Small intestine (tissue), 7 donors: Measurements from ENCODE around the gene KCNN3. TPM values are rescaled to one million over a fixed set of nuclear protein-coding genes. Genes with fewer than 3 reads are reported as not detected.
A peak's percentile ranks its signal among the peaks of the same experiment; 100 is the strongest.

Source experiments
- DNase-seq, 2 donors: peaks; one replicate each; pipeline versions ENCODE4 v3.0.0 to v3.0.0-alpha.2; 2013
- FAIRE-seq: peaks from 2 replicates; lab custom pipeline; 2012; peaks lifted over from hg19 to GRCh38; lab: Jason Lieb, UNC
- H3K27ac ChIP-seq, 3 donors: one replicate each; pipeline ENCODE4 v1.5.1; 2013; ENCODE audit warnings: low read length in 2 of 3, mild to moderate bottlenecking in 2 of 3, control low read depth in 1 of 3, inconsistent platforms in 1 of 3, low read depth in 1 of 3, moderate library complexity in 1 of 3
- H3K27me3 ChIP-seq, 3 donors: one replicate each; pipeline ENCODE4 v1.6.1; 2013; ENCODE audit warnings: low read length in 3 of 3, inconsistent platforms in 1 of 3; ENCODE audit not compliant: control insufficient read depth in 3 of 3, insufficient read depth in 3 of 3
- H3K36me3 ChIP-seq, 3 donors: one replicate each; pipeline ENCODE4 v1.6.1; 2013; ENCODE audit warnings: low read length in 3 of 3, inconsistent platforms in 1 of 3, low read depth in 1 of 3, mild to moderate bottlenecking in 1 of 3, moderate library complexity in 1 of 3; ENCODE audit not compliant: control insufficient read depth in 3 of 3, insufficient read depth in 2 of 3
- H3K4me1 ChIP-seq, 3 donors: one replicate each; pipeline ENCODE4 v1.6.1; 2013; ENCODE audit warnings: low read length in 2 of 3, inconsistent platforms in 1 of 3, low read depth in 1 of 3, mild to moderate bottlenecking in 1 of 3, moderate library complexity in 1 of 3; ENCODE audit not compliant: control insufficient read depth in 3 of 3, insufficient read depth in 2 of 3
- H3K4me3 ChIP-seq, 3 donors: one replicate each; pipeline ENCODE4 v1.5.1; 2013; ENCODE audit warnings: low read length in 3 of 3, control low read depth in 1 of 3, inconsistent platforms in 1 of 3, low read depth in 1 of 3, mild to moderate bottlenecking in 1 of 3, moderate library complexity in 1 of 3
- H3K9me3 ChIP-seq, 2 donors: one replicate each; pipeline ENCODE4 v1.6.1; 2013; ENCODE audit warnings: low read depth in 1 of 2, low read length in 1 of 2; ENCODE audit not compliant: control insufficient read depth in 2 of 2, insufficient read depth in 1 of 2
- WGBS, 3 donors: extraction: QIAGEN DNeasy Blood & Tissue Kit; methylation state at CpG; one replicate each; pipeline ENCODE4 v1.1.7; 2013; 5-methylcytosine and 5-hydroxymethylcytosine counted together
- polyA plus RNA-seq, 4 donors: library from polyadenylated mRNA; stranded (reverse) in 3 of 4; unstranded in 1 of 4; fragments of 200-250 nt in 3 of 4; fragments of 120-200 nt in 1 of 4; gene quantifications; one replicate each; pipeline versions ENCODE4 v1.2.1 to v1.2.3, GENCODE V29; 2013
- donor health status: healthy with polysubstance abuse.
- donor health status: control.
- donor health status: control.
- donor health status: Bipolar disorder and iron deficiency.
- donor health status: healthy.

KCNN3 gene
- polyA plus RNA-seq, 4 donors = 0.27 to 1.6 (median 0.94) TPM

- FAIRE-seq (no peak), DNase-seq (no peak)
- Histone ChIP-seq H3K9me3 (no peaks in the 10 kb centered on the region), H3K4me1 (no peaks in the 10 kb centered on the region), H3K27ac (no peak overlapping the region), H3K36me3 (no peaks in the 10 kb centered on the region), H3K4me3 (no peak overlapping the region), H3K27me3 (peaks cover 0 to 9% (median 0%) of the 10 kb centered on the region in 3 donors)
- 51 to 69% (median 62%) methylated on average over 2 of the region's 2 CpGs for WGBS, 3 donors
These were observed 209.0 kb downstream of the KCNN3 start for GRCh38 chr1:154661110-154661509.

- Histone ChIP-seq H3K27ac (no peak overlapping the region), H3K36me3 (no peaks in the 10 kb centered on the region), H3K4me3 (no peak overlapping the region), H3K27me3 (peaks cover 0 to 9% (median 0%) of the 10 kb centered on the region in 3 donors), H3K9me3 (no peaks in the 10 kb centered on the region), H3K4me1 (no peaks in the 10 kb centered on the region)
- FAIRE-seq (peak; percentile 26), DNase-seq (no peak)
- 74 to 78% (median 76%) methylated on average over 3 of the region's 3 CpGs for WGBS, 3 donors
These were observed 210.1 kb downstream of the KCNN3 start for GRCh38 chr1:154659823-154660592.

- FAIRE-seq (no peak), DNase-seq (no peak)
- Histone ChIP-seq H3K36me3 (no peaks in the 10 kb centered on the region), H3K4me1 (no peaks in the 10 kb centered on the region), H3K27me3 (peaks cover 0 to 9% (median 0%) of the 10 kb centered on the region in 3 donors), H3K27ac (no peak overlapping the region), H3K4me3 (no peak overlapping the region), H3K9me3 (no peaks in the 10 kb centered on the region)
- WGBS, 3 donors = 19 to 37% (median 31%) methylated on average over 2 of the region's 2 CpGs
These were observed 212.5 kb downstream of the KCNN3 start for GRCh38 chr1:154657556-154657955.

- FAIRE-seq (no peak), DNase-seq (no peak)
- Histone ChIP-seq H3K4me3 (no peak overlapping the region), H3K9me3 (no peaks in the 10 kb centered on the region), H3K36me3 (no peaks in the 10 kb centered on the region), H3K27me3 (peaks cover 0 to 5% (median 0%) of the 10 kb centered on the region in 3 donors), H3K27ac (no peak overlapping the region), H3K4me1 (no peaks in the 10 kb centered on the region)
These were observed 217.2 kb downstream of the KCNN3 start for GRCh38 chr1:154652893-154653292.

Other genes starting within 250 kb of the KCNN3 start
- 100 to 1,000 TPM in 1 of 4 donors, 10 to 100 TPM in 3; 44.8 to 120 (median 76.0) TPM for gene PMVK, start 66.4 kb upstream of the KCNN3 start, polyA plus RNA-seq
- gene PBXIP1, start 85.8 kb upstream of the KCNN3 start, polyA plus RNA-seq = 10 to 100 TPM; 31.9 to 97.8 (median 37.8) TPM
- 10 to 100 TPM; 22.1 to 34.7 (median 24.8) TPM for gene PYGO2, start 91.5 kb upstream of the KCNN3 start, polyA plus RNA-seq
- 10 to 100 TPM; 59.7 to 84.8 (median 66.7) TPM for gene SHC1, start 100.5 kb upstream of the KCNN3 start, polyA plus RNA-seq
- gene CKS1B, start 104.4 kb upstream of the KCNN3 start, polyA plus RNA-seq = 100 to 1,000 TPM in 1 of 4 donors, 10 to 100 TPM in 3; 63.7 to 117 (median 75.6) TPM
- 10 to 100 TPM; 25.1 to 51.4 (median 34.4) TPM for gene FLAD1, start 113.1 kb upstream of the KCNN3 start, polyA plus RNA-seq
- under 1 TPM in 1 of 4 donors, not detected in 3; 0.64 TPM for gene LENEP, start 123.3 kb upstream of the KCNN3 start, polyA plus RNA-seq
- gene ZBTB7B, start 132.5 kb upstream of the KCNN3 start, polyA plus RNA-seq = 100 to 1,000 TPM in 2 of 4 donors, 10 to 100 TPM in 2; 51.5 to 222 (median 115) TPM
- 10 to 100 TPM in 2 of 4 donors, 1 to 10 TPM in 2; 1.9 to 27.1 (median 10.6) TPM for gene DCST2, start 163.5 kb upstream of the KCNN3 start, polyA plus RNA-seq
- gene DCST1, start 163.5 kb upstream of the KCNN3 start, polyA plus RNA-seq = under 1 TPM in 2 of 4 donors, not detected in 2; 0.10 to 0.56 TPM
- 100 to 1,000 TPM in 3 of 4 donors, 10 to 100 TPM in 1; 24.9 to 206 (median 147) TPM for gene ADAM15, start 181.0 kb upstream of the KCNN3 start, polyA plus RNA-seq
- 10 to 100 TPM; 16.8 to 41.3 (median 17.4) TPM for gene EFNA4, start 193.5 kb upstream of the KCNN3 start, polyA plus RNA-seq
- 1 to 10 TPM; 2.0 to 7.0 (median 5.4) TPM for gene EFNA3, start 208.6 kb upstream of the KCNN3 start, polyA plus RNA-seq